C4-2B (cell line): ENCODE measurements around the gene CD274.

Source experiments
- ZFX ChIP-seq: fragments of 450-650 bp; IDR thresholded peaks from 2 replicates; pipeline ENCODE4 v1.6.1; 2017
- TF ChIP-seq, protein P1 (sequence below): fragments of 450-650 bp; conservative IDR thresholded peaks from 2 replicates; pipeline ENCODE4 v1.5.1; 2017; ENCODE audit warnings: mild to moderate bottlenecking

- TF ChIP-seq, protein P1, sequence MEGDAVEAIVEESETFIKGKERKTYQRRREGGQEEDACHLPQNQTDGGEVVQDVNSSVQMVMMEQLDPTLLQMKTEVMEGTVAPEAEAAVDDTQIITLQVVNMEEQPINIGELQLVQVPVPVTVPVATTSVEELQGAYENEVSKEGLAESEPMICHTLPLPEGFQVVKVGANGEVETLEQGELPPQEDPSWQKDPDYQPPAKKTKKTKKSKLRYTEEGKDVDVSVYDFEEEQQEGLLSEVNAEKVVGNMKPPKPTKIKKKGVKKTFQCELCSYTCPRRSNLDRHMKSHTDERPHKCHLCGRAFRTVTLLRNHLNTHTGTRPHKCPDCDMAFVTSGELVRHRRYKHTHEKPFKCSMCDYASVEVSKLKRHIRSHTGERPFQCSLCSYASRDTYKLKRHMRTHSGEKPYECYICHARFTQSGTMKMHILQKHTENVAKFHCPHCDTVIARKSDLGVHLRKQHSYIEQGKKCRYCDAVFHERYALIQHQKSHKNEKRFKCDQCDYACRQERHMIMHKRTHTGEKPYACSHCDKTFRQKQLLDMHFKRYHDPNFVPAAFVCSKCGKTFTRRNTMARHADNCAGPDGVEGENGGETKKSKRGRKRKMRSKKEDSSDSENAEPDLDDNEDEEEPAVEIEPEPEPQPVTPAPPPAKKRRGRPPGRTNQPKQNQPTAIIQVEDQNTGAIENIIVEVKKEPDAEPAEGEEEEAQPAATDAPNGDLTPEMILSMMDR, result no peak
- no peak for TF ChIP-seq ZFX
Measured at GRCh38 chr9:5447337-5447736, 3.0 kb upstream of the CD274 start.
